HL-60 (cell line): ENCODE data around the gene RGL1.

ENCODE experiments used
- CTCF ChIP-seq: IDR thresholded peaks from one replicate; pipeline ENCODE4 v1.5.1; 2011; ENCODE audit warnings: low read length, control low read depth, inconsistent platforms; ENCODE audit not compliant: insufficient read depth
- POLR2AphosphoS5 ChIP-seq: IDR thresholded peaks from 2 replicates; pipeline ENCODE4 v1.6.1; 2012; ENCODE audit warnings: low read depth
- REST ChIP-seq: IDR thresholded peaks from 2 replicates; pipeline ENCODE4 v1.6.1; 2012; ENCODE audit warnings: low read depth; ENCODE audit not compliant: insufficient replicate concordance

GRCh38 chr1:183894290-183894565 is 89.3 kb downstream of the RGL1 start:
- no peak for TF ChIP-seq CTCF
- no peak for TF ChIP-seq REST
- TF ChIP-seq POLR2AphosphoS5 = no peak
